Mammary epithelial cell (primary cell): ENCODE measurements around the gene CRYGC.

ENCODE experiments used
- EZH2 ChIP-seq: IDR thresholded peaks from 2 replicates; pipeline ENCODE4 v1.6.1; 2012; ENCODE audit warnings: low read length, inconsistent platforms, borderline replicate concordance
- TF ChIP-seq, protein P1 (sequence below), 2 donors: IDR thresholded peaks in 1 of 2; conservative IDR thresholded peaks in 1 of 2; 2 replicates each; pipeline ENCODE4 v1.5.1; 2011 to 2012; ENCODE audit warnings: inconsistent platforms in 2 of 2, low read length in 2 of 2, mild to moderate bottlenecking in 2 of 2, control low read depth in 1 of 2, low read depth in 1 of 2; ENCODE audit not compliant: insufficient read depth in 1 of 2; ENCODE audit errors: extremely low read depth in 1 of 2

DNA sequence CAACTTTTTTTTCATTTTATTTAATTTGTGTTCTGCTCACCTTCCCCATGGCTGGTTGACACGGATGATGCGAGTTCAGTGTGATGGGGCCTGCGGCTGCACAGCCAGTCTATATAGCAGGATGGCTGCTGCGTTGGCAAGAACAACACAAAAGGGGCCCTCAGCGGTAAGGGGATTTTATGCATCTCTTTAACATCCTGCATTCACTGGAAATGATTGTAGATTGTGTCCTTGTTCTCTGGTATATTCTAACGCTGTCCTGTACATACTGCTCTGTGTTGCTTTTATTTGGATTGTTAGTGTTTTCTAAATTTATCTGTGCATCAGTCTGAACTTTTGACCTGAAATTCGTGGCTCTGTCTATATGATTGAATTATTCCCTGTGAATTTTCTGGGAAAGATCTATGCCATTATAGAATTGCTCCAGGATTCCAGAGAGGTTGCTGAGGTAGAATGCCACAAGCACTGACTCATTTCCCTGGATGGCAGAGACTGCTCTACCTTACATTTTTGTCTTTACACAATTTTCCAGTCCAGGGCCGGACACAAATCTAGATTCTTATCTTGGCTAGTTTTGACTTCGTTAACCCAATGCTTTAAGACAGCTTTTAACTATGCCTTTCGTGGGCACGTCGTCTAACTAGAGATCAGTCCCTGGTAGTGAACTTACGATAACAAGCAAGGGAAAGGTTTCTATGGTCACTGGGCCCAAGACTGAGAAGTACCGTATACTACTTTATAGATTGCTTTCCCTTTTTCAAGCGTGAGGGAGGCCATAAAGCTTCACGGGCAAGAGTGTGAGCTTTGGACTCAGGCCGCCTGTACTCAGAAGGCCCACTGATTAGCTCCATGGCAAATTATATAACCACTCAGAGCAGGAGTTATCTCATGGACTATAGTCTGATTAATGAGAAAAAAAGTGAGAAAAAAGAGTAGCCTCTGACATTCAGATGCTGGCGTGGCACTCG lies at the start of gene CRYGC:
- no peak for TF ChIP-seq EZH2
- TF ChIP-seq, protein P1, sequence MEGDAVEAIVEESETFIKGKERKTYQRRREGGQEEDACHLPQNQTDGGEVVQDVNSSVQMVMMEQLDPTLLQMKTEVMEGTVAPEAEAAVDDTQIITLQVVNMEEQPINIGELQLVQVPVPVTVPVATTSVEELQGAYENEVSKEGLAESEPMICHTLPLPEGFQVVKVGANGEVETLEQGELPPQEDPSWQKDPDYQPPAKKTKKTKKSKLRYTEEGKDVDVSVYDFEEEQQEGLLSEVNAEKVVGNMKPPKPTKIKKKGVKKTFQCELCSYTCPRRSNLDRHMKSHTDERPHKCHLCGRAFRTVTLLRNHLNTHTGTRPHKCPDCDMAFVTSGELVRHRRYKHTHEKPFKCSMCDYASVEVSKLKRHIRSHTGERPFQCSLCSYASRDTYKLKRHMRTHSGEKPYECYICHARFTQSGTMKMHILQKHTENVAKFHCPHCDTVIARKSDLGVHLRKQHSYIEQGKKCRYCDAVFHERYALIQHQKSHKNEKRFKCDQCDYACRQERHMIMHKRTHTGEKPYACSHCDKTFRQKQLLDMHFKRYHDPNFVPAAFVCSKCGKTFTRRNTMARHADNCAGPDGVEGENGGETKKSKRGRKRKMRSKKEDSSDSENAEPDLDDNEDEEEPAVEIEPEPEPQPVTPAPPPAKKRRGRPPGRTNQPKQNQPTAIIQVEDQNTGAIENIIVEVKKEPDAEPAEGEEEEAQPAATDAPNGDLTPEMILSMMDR (conservative IDR thresholded peaks at IDR 0.05 in 1 of 2, IDR thresholded peaks at IDR 0.05 in 1 of 2; ENCODE audit: extremely low read depth in 1 of 2, insufficient read depth in 1 of 2, low read depth in 1 of 2, low read length in 2 of 2) = no peak
